SKM-1 treated with dmso at 0.1 percent for 144 hours (cell line): ENCODE data around the gene FAF1.

Source experiments
- DNase-seq: peaks from one replicate; lab custom pipeline; 2025; ENCODE audit not compliant: unreplicated experiment; lab: John Stamatoyannopoulos, UW

The FAF1 gene

DNA sequence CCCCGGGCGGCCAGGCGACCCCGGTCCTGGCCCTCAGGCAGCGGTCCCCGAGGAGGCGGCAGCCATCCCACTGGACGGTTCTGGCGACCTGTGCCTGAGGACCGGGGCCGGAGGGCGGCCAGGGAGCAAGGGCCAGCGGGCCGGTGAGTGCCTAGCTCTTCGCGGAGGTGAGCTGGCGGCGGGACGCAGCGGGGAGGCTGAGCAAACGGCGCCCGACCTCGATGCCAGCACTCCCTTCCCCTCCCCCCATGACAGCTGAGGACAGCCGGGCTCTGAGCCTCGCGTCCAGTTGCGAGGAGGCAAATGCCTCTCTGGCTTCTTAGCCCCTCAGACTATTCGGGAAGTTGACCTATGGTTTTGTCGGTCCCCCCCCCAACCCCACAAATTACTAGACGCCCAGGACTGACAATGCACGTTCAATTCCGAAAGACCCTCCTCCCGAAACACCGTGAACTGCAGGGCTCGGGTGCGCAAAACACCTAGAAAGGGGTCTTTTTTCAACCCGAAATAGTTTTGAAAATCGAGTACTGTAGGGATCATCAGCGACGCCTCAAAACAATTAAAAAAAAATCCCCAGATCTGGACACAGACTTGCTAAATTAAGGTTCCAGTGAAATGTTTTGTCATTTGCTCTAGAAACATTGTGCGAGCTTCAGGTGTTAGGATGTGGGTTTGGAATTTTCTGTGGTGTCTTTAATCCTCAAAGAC, 18.2 kb upstream of the FAF1 start:
- no peak for DNase-seq

DNA sequence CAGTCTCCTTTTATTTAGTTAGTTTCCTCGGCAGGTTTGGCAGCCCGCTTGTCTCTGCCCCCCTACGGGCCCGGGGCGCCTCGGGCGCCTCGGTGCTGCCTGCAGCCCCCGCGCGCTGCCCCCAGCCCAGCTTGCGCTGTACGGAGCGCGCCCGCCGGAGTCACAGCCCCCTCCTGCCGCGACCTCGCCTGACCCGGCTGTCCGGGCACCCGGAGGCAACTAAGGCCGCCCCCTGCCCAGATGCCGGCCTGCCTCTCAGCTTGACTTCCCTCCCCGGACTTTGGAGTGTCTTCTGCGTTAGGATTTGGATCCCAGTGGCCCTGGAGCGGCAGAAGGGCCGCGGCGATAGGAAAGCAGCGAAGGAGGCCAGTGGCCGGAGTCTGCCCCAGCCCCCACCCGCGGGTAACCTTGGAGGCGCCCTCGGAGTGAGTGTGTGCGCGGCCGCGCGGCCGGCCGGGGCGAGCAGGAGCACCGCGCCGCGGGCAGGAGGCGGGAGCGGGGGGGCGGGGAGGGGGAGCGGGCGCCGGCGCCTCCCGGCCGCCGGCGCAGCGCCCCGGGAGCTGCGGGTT, 17.6 kb upstream of the FAF1 start:
- no peak for DNase-seq

DNA sequence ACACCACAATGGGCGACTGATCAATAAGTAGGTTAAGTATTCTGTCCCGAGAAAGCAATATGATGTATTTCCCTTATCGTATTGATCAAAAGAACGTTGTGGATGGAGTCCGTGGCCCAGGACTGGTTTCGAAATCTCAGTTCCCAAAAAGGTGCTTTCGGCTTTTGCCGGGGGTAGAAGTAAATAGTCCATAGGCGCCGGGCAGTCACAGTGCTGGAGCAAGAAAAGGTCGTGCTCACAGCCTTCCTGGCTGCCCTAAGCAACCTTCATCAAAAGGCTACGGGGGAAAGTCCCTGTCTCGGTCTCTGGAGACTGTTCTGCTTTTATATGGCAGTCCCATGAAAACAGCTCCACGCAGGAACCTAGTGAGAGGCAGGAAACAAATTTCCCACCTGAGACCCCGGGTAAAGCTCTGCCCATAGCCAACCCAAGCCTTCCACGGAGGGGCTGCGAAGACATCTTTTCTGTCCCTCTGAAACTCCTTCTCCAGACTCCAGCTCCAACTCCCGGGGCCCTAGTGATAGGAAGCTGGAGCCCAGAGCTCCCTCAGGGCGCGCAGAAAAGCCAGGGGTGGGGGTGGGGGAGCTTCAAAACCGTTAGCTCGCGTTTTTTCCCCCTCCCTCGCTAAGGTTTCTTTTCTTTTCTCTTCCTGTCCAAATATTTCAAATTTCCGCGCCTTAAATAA, 17.0 kb upstream of the FAF1 start:
- no peak for DNase-seq

DNA sequence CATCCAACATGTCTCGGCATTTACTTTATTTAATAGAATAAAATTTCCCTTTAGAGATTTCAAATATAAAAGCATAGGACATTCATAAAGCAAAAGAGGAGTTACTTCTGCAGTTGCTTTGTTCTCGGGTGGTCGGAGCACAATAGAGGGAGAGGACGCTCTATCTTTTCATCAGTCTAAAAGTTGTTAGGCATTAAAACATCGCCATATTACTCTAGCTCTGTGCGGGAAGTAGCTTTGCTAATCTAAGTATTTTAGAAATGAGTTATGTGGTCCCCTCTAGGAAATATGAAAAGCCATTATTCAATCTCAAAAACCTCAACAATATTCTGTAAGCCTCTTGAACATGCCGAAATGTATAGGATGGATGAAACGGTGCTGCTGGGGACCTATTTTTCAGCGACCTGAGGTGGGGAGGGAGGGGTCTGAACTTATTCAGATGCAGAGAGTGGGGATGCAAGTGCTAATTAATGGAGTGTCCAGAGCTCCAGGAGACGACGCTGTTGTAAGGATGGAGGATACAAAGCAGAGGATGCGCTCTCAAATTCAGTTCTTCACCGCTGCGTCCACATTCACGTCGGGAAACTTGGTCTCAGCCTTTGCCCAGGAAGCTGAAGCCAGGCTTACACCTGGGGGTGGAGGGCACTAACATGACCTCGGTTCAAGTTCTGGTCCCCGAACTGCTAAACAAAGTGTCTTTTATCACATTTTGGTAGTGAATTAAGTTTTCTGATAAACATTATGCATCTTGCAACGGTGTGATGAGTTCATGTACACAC, 16.2 kb upstream of the FAF1 start:
- DNase-seq = no peak

DNA sequence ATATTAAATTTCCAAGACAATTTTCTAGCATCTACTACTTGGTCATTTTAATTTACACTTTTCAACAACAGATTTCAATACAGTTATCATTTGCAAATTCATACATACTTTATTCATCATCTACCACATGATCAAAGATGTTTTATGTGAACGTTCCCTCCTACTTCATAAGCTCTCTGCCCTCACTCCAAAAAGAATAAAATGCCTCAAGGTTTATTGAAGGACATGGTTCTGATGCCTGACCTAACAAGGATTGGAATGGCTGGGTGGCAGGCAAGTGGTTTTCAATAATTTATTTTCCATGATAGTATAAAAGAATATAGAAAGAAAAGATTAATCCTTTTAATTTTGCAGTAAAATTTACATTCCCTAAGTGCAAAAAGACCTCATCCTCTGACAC, 15.4 kb upstream of the FAF1 start:
- no peak for DNase-seq

DNA sequence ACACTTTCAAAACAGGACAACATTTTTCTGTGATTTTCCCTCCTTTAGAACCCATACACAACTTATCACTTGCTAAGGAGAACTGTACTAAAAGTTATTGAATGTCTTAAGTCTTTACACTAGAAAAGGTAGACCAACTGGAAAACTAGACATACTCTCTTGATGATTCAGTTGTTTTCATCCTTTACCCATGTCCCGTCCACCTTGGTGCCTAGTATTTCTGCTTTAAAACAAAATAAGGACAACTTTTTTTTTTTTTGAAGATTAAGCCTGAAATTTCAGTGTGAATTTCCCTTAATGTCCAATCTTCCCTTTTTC, 14.5 kb upstream of the FAF1 start:
- DNase-seq = no peak

DNA sequence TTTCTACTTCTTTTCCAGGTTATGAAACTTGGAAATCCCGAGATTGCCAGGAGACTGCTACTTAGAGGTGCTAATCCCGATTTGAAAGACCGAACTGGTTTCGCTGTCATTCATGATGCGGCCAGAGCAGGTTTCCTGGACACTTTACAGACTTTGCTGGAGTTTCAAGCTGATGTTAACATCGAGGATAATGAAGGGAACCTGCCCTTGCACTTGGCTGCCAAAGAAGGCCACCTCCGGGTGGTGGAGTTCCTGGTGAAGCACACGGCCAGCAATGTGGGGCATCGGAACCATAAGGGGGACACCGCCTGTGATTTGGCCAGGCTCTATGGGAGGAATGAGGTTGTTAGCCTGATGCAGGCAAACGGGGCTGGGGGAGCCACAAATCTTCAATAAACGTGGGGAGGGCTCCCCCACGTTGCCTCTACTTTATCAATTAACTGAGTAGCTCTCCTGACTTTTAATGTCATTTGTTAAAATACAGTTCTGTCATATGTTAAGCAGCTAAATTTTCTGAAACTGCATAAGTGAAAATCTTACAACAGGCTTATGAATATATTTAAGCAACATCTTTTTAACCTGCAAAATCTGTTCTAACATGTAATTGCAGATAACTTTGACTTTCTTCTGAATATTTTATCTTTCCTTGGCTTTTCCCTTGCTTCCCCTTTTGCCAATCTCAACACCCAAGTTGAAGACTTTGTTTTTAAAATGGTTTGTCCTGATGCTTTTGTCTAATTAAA, 14.0 kb upstream of the FAF1 start:
- DNase-seq = no peak

DNA sequence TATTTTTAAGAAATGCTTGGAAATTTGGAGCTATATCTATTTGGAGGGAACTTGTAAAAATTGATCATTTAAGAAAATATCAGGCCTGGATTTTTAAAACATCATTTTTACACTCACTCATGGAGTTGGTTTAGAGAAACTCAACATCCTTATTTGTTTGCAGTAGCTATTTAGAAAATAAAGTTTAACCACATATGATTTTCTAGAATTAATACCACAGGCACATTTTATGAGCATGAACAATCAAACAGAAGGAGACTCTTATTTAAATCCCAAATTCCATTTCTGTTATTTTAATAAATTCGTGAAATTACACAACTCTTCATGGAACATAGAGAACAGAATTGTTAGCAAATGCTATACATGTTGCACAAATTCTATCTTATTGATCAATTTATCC, 13.2 kb upstream of the FAF1 start:
- DNase-seq = no peak

DNA sequence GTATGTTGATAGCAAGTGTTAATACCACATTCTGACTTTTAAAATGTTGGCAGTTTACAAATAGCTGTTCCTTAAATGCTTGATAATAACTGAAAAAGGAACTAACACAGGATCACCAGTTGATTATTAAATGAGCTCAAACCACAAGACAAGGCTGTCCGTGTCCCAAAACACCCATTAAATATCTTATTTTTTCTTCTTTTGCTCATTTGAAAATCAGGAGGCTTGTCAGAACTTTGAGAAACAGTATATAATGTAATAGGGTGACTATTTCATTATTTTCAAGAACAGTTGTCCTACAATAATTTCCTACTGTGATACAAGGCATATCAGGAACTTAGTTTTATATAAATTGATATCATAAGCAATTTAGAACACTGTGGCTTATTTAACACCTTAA, 12.7 kb upstream of the FAF1 start:
- DNase-seq = no peak

DNA sequence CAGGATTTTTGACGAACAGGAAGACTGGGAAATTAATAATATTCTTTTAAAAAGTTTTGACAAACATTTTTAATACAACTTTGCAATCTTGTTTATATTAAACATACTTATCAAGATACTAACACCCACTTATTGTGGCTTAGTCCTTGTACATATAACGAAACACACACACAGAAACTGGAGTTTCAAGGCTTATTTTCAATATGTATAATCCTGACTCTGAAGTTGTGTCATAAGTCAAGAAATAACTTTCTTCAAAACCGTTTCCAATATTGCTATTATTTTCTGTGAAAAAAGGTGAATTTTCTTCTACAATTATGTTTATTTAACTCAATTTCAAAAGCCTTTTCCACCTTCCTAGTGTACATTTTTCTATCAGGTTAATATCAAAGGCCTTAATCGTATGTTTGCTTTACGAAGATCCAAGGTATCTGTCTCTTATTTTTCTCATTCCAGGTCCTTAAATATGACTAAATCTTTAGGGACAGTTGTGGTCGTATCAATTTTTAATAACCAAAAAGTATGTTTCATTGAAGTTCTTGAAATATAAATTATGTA, 11.8 kb upstream of the FAF1 start:
- DNase-seq = no peak

DNA sequence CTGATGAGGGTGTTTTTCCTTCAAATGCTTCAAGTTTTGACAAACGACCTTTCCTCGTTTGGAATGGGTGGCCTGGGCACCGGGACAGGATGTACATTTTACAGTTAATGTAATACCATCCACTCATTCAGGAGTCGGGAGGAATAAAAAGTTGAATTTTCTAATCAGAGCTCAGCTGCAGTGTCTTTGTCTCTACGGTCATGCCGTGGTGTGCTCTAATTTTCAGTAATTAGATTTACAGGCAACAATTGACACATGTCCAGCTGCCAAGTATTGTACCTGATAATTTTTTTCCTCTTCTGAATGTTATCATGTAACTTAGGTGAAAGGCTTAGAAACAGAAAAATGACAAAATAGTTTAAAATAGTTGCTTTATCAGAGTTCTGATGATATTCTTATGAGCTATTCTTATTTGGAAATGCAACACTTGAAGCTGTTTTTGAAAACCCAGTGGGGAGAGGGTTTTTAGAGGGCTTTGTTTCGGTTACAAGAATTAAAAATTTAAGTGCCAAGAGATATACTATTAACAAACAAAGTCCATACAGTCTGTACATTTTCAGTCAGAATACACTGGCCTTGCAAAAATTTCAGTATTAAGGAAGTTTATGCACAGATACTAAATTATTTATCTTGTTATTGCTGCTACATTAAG, 11.0 kb upstream of the FAF1 start:
- DNase-seq = no peak

DNA sequence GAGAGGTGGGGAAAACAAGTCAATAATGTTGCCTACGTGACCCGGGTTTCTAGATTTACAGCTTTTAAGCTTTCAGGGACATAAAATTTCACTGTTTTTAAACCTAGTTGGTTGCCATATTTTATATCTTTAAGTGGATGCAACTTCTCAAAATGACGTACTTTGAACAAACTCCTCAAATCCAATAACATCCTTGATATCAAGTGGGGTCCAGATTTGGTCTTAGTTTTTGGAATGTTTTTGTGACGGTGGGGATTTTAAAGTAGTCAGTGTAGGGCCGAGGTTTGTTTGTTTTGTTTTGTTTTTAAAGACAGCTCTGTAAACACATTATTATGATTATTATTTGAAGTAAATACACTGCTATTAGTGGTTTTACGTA, 10.4 kb upstream of the FAF1 start:
- DNase-seq = no peak

DNA sequence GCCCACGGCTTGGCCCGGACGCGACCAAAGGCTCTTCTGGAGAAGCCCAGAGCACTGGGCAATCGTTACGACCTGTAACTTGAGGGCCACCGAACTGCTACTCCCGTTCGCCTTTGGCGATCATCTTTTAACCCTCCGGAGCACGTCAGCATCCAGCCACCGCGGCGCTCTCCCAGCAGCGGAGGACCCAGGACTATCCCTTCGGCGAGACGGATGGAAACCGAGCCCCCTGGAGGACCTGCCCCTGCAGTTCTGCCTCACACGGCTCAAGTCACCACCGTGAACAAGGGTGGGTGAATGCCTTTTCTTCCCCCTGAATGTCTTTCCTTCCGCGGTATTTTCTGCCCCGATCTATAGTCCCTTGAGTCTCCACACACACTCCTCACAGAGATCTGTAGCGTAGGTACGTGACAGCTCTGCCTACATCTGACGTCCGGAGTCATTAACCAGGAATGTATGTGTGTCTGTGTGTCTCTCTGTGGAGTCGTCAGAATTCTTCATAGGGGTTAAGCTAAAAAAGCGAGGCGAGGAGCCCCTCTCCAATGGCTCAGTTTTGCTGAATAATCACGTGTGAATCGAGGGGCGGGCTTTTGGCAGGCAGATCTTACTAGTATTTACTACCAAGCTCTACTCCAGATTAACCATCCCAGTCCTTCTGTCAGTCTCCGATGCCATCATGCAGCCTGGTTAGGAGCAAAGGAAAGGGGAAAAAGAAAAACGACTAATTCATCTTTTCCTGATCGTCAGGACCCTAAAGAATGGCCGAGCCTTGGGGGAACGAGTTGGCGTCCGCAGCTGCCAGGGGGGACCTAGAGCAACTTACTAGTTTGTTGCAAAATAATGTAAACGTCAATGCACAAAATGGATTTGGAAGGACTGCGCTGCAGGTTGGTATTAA, 9.8 kb upstream of the FAF1 start, which contains the start of gene CDKN2C:
Gene CDKN2C (plus strand): TSS at position 635 of the 898 bp plus-strand sequence. CDS start 124 bp downstream, at position 759.
- peak; percentile 70 for DNase-seq

DNA sequence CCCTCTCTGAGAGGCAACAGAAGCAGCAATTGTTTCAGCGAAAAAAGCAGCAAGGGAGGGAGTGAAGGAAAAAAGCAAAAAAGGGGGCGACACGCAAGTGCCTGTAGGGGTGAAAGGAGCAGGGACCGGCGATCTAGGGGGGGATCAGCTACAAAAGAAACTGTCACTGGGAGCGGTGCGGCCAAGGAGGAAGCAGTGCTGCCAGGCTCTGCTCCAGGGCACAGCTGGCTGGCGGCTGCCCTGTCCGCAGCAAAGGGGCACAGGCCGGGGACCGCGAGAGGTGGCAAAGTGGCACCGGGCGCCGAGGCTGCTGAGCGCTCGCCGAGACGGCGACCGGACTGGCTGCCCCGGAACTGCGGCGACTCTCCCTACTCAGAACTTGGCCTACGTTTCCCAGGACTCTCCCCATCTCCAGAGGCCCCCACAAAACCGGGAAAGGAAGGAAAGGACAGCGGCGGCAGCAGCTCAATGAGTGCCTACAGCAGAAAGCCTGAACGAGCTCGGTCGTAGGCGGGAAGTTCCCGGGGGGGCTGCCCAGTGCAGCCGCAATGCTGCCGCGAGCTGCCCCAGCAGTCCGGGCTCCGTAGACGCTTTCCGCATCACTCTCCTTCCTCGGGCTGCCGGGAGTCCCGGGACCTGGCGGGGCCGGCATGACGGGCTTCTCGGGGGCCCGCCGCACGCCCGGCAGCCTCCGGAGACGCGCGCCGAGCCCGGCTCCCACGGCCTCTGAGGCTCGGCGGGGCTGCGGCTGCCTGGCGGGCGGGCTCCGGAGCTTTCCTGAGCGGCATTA, 8.9 kb upstream of the FAF1 start:
- DNase-seq = peak; percentile 66

DNA sequence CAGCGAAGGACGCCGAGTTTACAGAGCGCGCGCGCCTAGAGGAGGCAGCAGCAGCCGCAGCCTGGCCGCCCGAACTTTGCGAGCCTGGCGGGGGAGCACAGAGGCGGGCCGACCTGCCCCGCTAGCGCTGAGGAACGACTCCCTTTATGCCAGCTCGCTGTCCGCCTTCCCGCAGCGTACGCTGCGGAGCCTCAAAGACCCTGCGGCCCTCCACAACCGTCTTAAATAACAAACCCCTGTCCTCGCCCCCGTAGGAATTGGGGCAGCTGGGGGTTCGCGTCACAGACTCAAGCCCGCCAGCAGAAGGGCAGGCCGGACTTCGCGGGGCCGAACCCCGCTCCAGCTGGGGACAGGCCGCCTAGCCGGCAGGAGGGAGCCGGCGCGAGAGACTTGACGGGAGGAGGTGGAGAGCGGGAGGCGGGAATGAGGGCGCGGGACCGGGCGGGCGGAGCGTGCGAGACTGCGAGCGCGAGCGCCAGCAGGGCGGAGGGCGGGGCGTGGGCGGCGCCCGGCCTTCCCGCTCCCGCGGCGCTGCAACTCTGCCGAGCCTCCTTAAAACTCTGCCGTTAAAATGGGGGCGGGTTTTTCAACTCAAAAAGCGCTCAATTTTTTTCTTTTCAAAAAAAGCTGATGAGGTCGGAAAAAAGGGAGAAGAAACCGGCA, 8.2 kb upstream of the FAF1 start:
- peak; percentile 82 for DNase-seq

DNA sequence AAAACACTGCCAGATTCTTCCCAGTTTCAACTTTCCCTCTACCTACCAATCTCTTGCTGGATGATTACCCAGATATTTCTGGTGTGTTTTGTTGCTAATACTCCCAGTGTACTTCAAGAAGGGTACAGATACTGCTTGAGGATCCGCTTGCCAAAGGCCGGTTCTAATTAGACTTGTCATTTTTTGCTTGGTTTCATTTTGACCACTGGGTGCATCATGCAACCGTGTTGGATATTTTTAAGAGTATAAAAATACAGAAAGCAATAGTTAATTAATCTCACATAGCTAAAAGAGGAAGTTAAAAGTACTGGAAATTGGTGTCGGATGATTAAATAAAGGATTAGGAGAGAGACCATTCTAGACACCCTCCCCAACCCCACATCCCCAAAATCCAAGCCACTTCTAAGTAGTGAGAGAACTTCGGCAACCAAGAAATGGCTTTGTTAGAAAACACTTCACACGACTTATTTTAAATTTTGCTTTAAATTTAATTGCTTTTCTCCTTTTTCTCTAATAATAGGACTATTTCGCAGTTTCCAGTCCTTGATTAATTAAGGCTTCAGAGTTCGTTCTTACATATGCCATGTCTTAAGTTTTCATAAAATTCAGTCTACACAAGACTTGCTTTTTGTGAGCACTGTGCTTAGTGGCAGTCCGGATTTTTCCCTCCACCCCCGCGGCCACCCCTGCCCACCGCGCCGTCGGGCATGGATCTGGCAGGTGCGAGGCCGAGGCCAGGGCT, 7.5 kb upstream of the FAF1 start:
- DNase-seq = no peak

DNA sequence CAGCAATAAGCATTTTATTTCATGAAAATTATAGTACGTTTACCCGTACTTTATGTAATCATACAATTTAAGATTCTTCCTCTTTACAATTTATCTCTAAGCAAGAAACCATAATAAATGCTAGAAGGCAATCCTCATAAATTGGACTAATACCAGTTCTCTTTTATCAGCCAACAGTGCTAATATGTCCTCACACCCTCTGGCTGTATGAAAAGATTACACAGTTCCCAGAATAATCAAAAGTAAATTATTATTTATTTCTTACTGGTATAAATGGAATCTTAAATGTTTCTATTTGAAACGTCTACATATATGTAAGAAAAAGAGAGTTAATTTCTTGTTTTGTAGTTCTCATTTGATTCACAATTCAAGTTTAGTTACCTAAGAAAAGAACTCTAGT, 6.9 kb upstream of the FAF1 start:
- DNase-seq = no peak
